GM19328 (cell line): ENCODE measurements around the gene KCNK3.
"Not testable (repeated sequence)": the region's sequence is repeated elsewhere in the genome, so short reads cannot be mapped to it uniquely, and the experiment has no call there.

Experiments used
- ATAC-seq: cut with Tn5 transposase; IDR thresholded peaks from one replicate; pipeline ENCODE4 v1.9.1; 2021; ENCODE audit warnings: mild to moderate bottlenecking, moderate library complexity; ENCODE audit not compliant: unreplicated experiment

KCNK3 gene

GRCh38 chr2:26660363-26660962, 32.1 kb upstream of the KCNK3 start:
- no peak for ATAC-seq

- ATAC-seq: not testable (repeated sequence)
Measured at GRCh38 chr2:26665296-26665695, 27.2 kb upstream of the KCNK3 start.

GRCh38 chr2:26666671-26667070, 25.9 kb upstream of the KCNK3 start:
- no peak for ATAC-seq

GRCh38 chr2:26668041-26668440, 24.5 kb upstream of the KCNK3 start:
- no peak for ATAC-seq

GRCh38 chr2:26668856-26669750, 23.4 kb upstream of the KCNK3 start:
- ATAC-seq: no peak

- no peak for ATAC-seq
Measured at GRCh38 chr2:26670171-26670570, 22.4 kb upstream of the KCNK3 start.

- no peak for ATAC-seq
Measured at GRCh38 chr2:26670931-26671460, 21.5 kb upstream of the KCNK3 start.

GRCh38 chr2:26671691-26672090, 20.8 kb upstream of the KCNK3 start:
- ATAC-seq: no peak

GRCh38 chr2:26672112-26672817, 20.3 kb upstream of the KCNK3 start:
- no peak for ATAC-seq

- no peak for ATAC-seq
Measured at GRCh38 chr2:26672818-26673393, 19.6 kb upstream of the KCNK3 start.

- no peak for ATAC-seq
Measured at GRCh38 chr2:26674002-26674751, 18.3 kb upstream of the KCNK3 start.

GRCh38 chr2:26674771-26675170, 17.8 kb upstream of the KCNK3 start:
- no peak for ATAC-seq

- no peak for ATAC-seq
Measured at GRCh38 chr2:26675651-26676255, 16.8 kb upstream of the KCNK3 start.

GRCh38 chr2:26678035-26678434, 14.5 kb upstream of the KCNK3 start:
- ATAC-seq: no peak

- no peak for ATAC-seq
Measured at GRCh38 chr2:26679867-26680266, 12.7 kb upstream of the KCNK3 start.

- ATAC-seq: no peak
Measured at GRCh38 chr2:26681656-26682055, 10.9 kb upstream of the KCNK3 start.

- no peak for ATAC-seq
Measured at GRCh38 chr2:26682155-26682554, 10.4 kb upstream of the KCNK3 start.

- no peak for ATAC-seq
Measured at GRCh38 chr2:26683583-26683982, 8.9 kb upstream of the KCNK3 start.

GRCh38 chr2:26685341-26685740, 7.2 kb upstream of the KCNK3 start:
- no peak for ATAC-seq
